Esophagus squamous epithelium (tissue), 4 donors: ENCODE data around the gene PRKAB1.

Experiments
- POLR2A ChIP-seq, 4 donors: fragments of 450-650 bp; IDR thresholded peaks; one replicate each; pipeline ENCODE4 v1.6.1; 2017; ENCODE audit warnings: antibody characterized with exemption in 4 of 4, mild to moderate bottlenecking in 4 of 4, moderate library complexity in 3 of 4
- TF ChIP-seq, protein P1 (sequence below), 6 experiments: fragments of 450-650 bp in 4 of 6; fragments of 200-600 bp in 2 of 6; sonication (generic) in 2 of 6; IDR thresholded peaks; one replicate each; pipeline ENCODE4 v1.5.1; 2016 to 2019; ENCODE audit warnings: antibody characterized with exemption in 6 of 6, mild to moderate bottlenecking in 4 of 6, moderate library complexity in 4 of 6

DNA sequence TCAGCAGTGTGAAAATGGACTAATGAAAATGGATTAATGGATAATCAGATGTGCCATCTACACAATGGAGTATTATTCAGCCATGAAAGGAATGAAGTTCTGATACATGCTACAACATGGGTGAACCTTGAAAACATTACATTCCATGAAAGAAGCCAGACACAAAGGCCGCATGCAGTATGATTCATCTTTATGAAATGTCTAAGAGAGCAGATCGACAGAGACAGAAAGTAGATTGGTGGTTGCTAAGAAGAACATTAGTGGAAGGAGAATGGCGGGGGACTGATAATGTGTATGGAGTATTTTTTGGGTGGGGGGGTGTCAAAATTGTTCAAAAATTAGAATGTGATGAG lies 47.3 kb downstream of the PRKAB1 start:
- TF ChIP-seq, protein P1, sequence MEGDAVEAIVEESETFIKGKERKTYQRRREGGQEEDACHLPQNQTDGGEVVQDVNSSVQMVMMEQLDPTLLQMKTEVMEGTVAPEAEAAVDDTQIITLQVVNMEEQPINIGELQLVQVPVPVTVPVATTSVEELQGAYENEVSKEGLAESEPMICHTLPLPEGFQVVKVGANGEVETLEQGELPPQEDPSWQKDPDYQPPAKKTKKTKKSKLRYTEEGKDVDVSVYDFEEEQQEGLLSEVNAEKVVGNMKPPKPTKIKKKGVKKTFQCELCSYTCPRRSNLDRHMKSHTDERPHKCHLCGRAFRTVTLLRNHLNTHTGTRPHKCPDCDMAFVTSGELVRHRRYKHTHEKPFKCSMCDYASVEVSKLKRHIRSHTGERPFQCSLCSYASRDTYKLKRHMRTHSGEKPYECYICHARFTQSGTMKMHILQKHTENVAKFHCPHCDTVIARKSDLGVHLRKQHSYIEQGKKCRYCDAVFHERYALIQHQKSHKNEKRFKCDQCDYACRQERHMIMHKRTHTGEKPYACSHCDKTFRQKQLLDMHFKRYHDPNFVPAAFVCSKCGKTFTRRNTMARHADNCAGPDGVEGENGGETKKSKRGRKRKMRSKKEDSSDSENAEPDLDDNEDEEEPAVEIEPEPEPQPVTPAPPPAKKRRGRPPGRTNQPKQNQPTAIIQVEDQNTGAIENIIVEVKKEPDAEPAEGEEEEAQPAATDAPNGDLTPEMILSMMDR (IDR thresholded peaks at IDR 0.05), result no peak
- TF ChIP-seq POLR2A (IDR thresholded peaks at IDR 0.05), result no peak
